Measurements from ENCODE around the gene TSHZ1.

DNA sequence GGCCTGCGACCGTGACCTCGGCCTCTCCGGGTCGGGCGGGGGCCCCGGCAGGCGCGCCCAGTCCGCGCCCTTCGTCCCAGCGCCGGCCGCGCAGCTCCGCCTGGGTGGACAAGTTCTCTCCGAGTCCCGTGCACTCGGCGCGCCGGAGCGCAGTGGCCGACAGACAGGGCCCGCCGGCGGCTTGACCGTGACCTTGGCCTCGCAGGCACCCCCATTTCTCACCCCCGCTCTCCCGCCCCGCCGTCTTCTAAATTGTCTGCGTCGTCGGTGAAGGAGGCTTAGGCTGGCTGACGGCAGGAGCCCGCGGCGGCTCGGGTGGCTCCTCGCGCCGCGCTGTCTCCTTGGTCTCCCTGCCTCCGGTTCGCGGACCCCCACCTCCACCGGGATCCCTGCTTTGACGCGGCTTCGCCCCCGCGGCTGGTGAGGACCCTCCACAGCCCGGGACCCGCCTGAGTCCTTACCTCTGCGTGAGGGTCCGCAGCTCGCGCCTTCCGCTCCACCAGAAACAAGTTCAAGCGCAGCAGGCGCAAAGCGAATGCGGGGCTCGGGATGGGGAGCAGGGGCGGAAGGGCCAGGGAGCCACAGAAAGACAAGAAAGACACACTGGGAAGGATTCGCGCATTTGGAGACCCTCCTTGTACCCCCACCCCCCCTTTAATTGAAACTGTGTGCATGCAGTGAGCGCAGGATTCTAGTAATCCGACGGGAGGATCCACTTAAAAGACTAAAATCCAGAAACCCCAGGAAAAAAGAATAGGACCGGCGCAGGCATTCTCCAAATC lies 5.7 kb upstream of the TSHZ1 start:
- TF ChIP-seq, protein P1, sequence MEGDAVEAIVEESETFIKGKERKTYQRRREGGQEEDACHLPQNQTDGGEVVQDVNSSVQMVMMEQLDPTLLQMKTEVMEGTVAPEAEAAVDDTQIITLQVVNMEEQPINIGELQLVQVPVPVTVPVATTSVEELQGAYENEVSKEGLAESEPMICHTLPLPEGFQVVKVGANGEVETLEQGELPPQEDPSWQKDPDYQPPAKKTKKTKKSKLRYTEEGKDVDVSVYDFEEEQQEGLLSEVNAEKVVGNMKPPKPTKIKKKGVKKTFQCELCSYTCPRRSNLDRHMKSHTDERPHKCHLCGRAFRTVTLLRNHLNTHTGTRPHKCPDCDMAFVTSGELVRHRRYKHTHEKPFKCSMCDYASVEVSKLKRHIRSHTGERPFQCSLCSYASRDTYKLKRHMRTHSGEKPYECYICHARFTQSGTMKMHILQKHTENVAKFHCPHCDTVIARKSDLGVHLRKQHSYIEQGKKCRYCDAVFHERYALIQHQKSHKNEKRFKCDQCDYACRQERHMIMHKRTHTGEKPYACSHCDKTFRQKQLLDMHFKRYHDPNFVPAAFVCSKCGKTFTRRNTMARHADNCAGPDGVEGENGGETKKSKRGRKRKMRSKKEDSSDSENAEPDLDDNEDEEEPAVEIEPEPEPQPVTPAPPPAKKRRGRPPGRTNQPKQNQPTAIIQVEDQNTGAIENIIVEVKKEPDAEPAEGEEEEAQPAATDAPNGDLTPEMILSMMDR (IDR thresholded peaks at IDR 0.05), result no peak
- no peak for TF ChIP-seq EP300 (IDR thresholded peaks at IDR 0.05)
